Measurements from ENCODE around the gene LAMB3. TPM values are rescaled to one million over a fixed set of nuclear protein-coding genes. Genes with fewer than 3 reads are reported as not detected.

The LAMB3 gene
- total RNA-seq, 3 donors from 2014 or later (not counting 1 experiment from before 2014, with no cell fraction given): 1.2 to 2.3 (median 1.4) TPM

DNA sequence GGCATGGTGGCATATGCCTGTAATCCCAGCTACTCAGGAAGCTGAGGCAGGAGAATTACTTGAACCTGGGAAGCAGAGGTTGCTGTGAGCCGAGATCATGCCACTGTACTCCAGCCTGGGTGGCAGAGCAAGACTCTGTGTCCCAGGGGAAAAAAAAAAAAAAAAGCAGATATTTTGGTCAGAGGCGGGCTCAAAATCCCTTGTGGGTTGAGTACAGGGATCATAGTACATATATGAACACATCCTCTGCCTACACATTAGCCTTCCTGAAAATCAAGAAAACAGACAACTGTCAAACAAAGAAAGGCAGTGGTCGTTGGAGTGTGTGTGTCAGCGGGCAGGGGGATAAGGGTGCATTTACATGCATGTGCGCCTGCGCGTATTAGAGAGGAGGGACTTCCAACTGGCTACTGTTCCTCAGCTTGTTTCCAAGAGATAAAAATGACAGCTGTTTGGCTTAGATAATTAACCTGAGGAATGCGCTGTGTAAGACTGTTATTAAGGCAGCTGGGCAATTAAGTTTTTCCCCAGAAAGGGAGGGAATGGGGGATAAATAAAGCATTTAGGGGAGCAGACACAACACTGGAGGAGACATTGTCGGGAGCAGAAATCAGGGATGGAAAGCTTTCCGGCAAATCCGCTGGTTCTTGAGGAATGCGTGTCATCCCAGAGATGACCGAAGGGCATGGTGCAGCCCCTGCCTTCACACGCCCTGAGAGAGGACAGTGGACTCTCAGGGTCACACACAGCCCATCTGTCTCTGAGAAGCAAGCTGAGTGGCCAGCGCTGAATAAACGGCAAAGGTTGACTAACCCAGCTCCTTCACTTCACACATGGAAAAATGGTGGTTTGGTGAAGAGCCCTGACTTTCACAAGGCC, 6.4 kb downstream of the LAMB3 start:
- ATAC-seq (no peak), DNase-seq (no peak)
- Histone ChIP-seq H3K4me3 (ENCODE audit: low read length) (no peak overlapping the region), H3K4me1 (ENCODE audit: control insufficient read depth, insufficient read depth, low read length) (peaks cover 11% of the 10 kb centered on the region), H3K27ac (ENCODE audit: low read length) (no peak overlapping the region), H3K27me3 (ENCODE audit: control insufficient read depth, insufficient read depth, low read length) (no peaks in the 10 kb centered on the region), H3K36me3 (ENCODE audit: control insufficient read depth, insufficient read depth, low read length) (no peaks in the 10 kb centered on the region), H3K9me3 (ENCODE audit: control insufficient read depth, insufficient read depth, low read length) (no peaks in the 10 kb centered on the region)
- intact Hi-C loops (cut with micrococcal nuclease): no loop called here
- 89% methylated on average over 15 of the region's 16 CpGs for WGBS (ENCODE audit: insufficient coverage)
- TF ChIP-seq, protein P1, sequence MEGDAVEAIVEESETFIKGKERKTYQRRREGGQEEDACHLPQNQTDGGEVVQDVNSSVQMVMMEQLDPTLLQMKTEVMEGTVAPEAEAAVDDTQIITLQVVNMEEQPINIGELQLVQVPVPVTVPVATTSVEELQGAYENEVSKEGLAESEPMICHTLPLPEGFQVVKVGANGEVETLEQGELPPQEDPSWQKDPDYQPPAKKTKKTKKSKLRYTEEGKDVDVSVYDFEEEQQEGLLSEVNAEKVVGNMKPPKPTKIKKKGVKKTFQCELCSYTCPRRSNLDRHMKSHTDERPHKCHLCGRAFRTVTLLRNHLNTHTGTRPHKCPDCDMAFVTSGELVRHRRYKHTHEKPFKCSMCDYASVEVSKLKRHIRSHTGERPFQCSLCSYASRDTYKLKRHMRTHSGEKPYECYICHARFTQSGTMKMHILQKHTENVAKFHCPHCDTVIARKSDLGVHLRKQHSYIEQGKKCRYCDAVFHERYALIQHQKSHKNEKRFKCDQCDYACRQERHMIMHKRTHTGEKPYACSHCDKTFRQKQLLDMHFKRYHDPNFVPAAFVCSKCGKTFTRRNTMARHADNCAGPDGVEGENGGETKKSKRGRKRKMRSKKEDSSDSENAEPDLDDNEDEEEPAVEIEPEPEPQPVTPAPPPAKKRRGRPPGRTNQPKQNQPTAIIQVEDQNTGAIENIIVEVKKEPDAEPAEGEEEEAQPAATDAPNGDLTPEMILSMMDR (IDR thresholded peaks at IDR 0.05): no peak
- H3K36me3 Mint-ChIP-seq: no peaks in the 10 kb centered on the region
- no peak overlapping the region for H3K27ac Mint-ChIP-seq
- H3K4me3 Mint-ChIP-seq: no peak overlapping the region
- no peaks in the 10 kb centered on the region for H3K27me3 Mint-ChIP-seq (ENCODE audit: low read depth in 2 of 2)
- no peaks in the 10 kb centered on the region for H3K9me3 Mint-ChIP-seq
- peaks cover 0 to 7% of the 10 kb centered on the region in 2 donors for H3K4me1 Mint-ChIP-seq

DNA sequence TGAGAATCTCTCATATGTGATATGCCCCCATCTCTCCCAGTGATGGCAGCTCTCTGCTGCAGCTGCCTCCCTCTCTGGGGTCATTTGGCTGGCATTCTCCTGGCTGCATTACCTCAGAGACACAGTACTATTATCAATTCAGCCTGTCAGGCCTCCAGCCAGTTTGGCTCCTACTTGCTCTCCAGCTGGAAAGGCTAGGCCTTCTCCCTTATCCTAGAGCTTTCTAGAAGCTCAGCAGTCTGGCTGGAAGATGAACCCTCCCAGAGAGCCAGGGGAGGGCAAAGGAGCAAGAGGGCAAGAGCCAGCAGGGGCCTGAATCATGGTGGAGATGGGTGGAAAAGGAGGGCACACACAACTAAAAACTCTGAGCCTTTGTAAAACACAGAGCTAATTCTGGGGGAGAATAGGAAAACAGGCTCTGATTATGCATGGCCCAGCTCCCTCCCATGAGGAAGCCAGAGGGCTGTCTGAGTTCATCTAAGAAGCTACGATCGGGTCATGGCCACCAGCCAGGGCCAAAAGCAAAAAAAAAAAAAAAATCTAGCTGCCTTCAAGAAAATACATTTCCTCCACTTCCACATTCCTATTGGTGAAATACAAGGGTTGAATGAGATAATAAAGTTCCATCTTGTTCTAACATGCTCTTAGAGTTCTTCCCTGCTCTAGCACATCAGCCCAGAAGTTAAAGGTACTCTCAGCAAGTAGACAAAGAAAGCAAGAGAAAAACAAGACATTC, 8.8 kb downstream of the LAMB3 start:
- intact Hi-C loops (cut with micrococcal nuclease): no loop called here
- H3K27ac ChIP-seq (ENCODE audit: low read length): no peak overlapping the region
- H3K36me3 ChIP-seq (ENCODE audit: control insufficient read depth, insufficient read depth, low read length): no peaks in the 10 kb centered on the region
- 70% methylated on average over 2 of the region's 2 CpGs for WGBS (ENCODE audit: insufficient coverage)
- no peaks in the 10 kb centered on the region for H3K4me1 ChIP-seq (ENCODE audit: control insufficient read depth, insufficient read depth, low read length)
- TF ChIP-seq, protein P1 (IDR thresholded peaks at IDR 0.05): no peak
- H3K4me3 ChIP-seq (ENCODE audit: low read length): no peak overlapping the region
- Mint-ChIP-seq H3K27me3 (ENCODE audit: low read depth in 2 of 2) (no peaks in the 10 kb centered on the region), H3K36me3 (no peaks in the 10 kb centered on the region), H3K9me3 (no peaks in the 10 kb centered on the region), H3K4me1 (no peaks in the 10 kb centered on the region), H3K27ac (no peak overlapping the region), H3K4me3 (no peak overlapping the region)
- H3K9me3 ChIP-seq (ENCODE audit: control insufficient read depth, insufficient read depth, low read length): no peaks in the 10 kb centered on the region
- no peaks in the 10 kb centered on the region for H3K27me3 ChIP-seq (ENCODE audit: control insufficient read depth, insufficient read depth, low read length)
- ATAC-seq (no peak), DNase-seq (no peak)

- intact Hi-C loops (cut with micrococcal nuclease): no loop called here
- ATAC-seq (no peak), DNase-seq (no peak)
- no peak overlapping the region for H3K4me3 Mint-ChIP-seq
- Histone ChIP-seq H3K36me3 (ENCODE audit: control insufficient read depth, insufficient read depth, low read length) (no peaks in the 10 kb centered on the region), H3K9me3 (ENCODE audit: control insufficient read depth, insufficient read depth, low read length) (no peaks in the 10 kb centered on the region), H3K27ac (ENCODE audit: low read length) (no peak overlapping the region), H3K4me3 (ENCODE audit: low read length) (no peak overlapping the region), H3K27me3 (ENCODE audit: control insufficient read depth, insufficient read depth, low read length) (no peaks in the 10 kb centered on the region), H3K4me1 (ENCODE audit: control insufficient read depth, insufficient read depth, low read length) (no peaks in the 10 kb centered on the region)
- WGBS (ENCODE audit: insufficient coverage): 61% methylated on average over 3 of the region's 3 CpGs
- H3K36me3 Mint-ChIP-seq: no peaks in the 10 kb centered on the region
- TF ChIP-seq, protein P1 (IDR thresholded peaks at IDR 0.05): no peak
- H3K27me3 Mint-ChIP-seq (ENCODE audit: low read depth in 2 of 2): no peaks in the 10 kb centered on the region
- no peaks in the 10 kb centered on the region for H3K4me1 Mint-ChIP-seq
- H3K9me3 Mint-ChIP-seq: no peaks in the 10 kb centered on the region
- H3K27ac Mint-ChIP-seq: no peak overlapping the region
Measured at GRCh38 chr1:209642816-209643215, 9.4 kb downstream of the LAMB3 start.
